Panc1 (cell line): ENCODE results near the gene SLC12A7. TPM values are rescaled to one million over a fixed set of nuclear protein-coding genes. Genes with fewer than 3 reads are reported as not detected.

Experiments
- ATAC-seq: fragments of 200-7000 bp; cut with Tn5 transposase; 2 replicates; pipeline ENCODE4 v1.9.1; 2020; ENCODE audit warnings: mild to moderate bottlenecking, moderate library complexity
- BruUV-seq: library from RNA; stranded (reverse); fragments of 400-500 nt; replicated peaks from 2 replicates; lab custom pipeline; 2021; lab: Mats Ljungman, UMichigan
- CTCF ChIA-PET: fragments of 300-600 bp; sonication (Branson Sonifier 250); formaldehyde crosslinking; loops from one replicate; lab custom pipeline; 2022; ENCODE audit warnings: antibody characterized with exemption; lab: Charles Lee
- POLR2A ChIA-PET: fragments of 300-600 bp; sonication (Branson Sonifier 250); formaldehyde crosslinking; loops from one replicate; lab custom pipeline; 2022; ENCODE audit warnings: antibody characterized with exemption; lab: Charles Lee
- DNase-seq: peaks from one replicate; pipeline ENCODE4 v3.0.0-alpha.2; 2010; ENCODE audit warnings: low read depth, low spot score
- H3K27ac ChIP-seq: 2 replicates; pipeline ENCODE4 v1.5.1; 2011; ENCODE audit warnings: mild to moderate bottlenecking, low read length, inconsistent platforms
- H3K27me3 ChIP-seq: fragments of 200-500 bp; sonication (Bioruptor generic); 2 replicates; pipeline ENCODE4 v1.6.0; 2014; ENCODE audit warnings: low read length, inconsistent platforms; ENCODE audit not compliant: control insufficient read depth, insufficient read depth
- H3K36me3 ChIP-seq: fragments of 200-500 bp; sonication (Bioruptor generic); 2 replicates; pipeline ENCODE4 v1.5.1; 2014; ENCODE audit warnings: inconsistent platforms, mild to moderate bottlenecking, low read length, moderate library complexity; ENCODE audit not compliant: control insufficient read depth, insufficient read depth
- H3K4me1 ChIP-seq: 2 replicates; pipeline ENCODE4 v1.5.1; 2011; ENCODE audit warnings: inconsistent platforms, mild to moderate bottlenecking, low read length, moderate library complexity; ENCODE audit not compliant: control insufficient read depth, insufficient read depth
- H3K4me3 ChIP-seq, 2 experiments: 2 replicates each; pipeline ENCODE4 v1.5.1; 2011 to 2012; ENCODE audit warnings: low read depth in 2 of 2, low read length in 2 of 2, mild to moderate bottlenecking in 2 of 2, inconsistent platforms in 1 of 2, moderate library complexity in 1 of 2
- H3K9me3 ChIP-seq: fragments of 200-500 bp; sonication (Bioruptor generic); 2 replicates; pipeline ENCODE4 v1.5.1; 2014; ENCODE audit warnings: low read depth, mild to moderate bottlenecking, inconsistent platforms, low read length, moderate library complexity; ENCODE audit not compliant: control insufficient read depth, insufficient read depth
- CTCF ChIP-seq: fragments of 450-650 bp; IDR thresholded peaks from 2 replicates; pipeline ENCODE4 v1.5.1; 2017; ENCODE audit warnings: mild to moderate bottlenecking
- POLR2AphosphoS5 ChIP-seq: IDR thresholded peaks from 2 replicates; pipeline ENCODE4 v1.6.1; 2012; ENCODE audit warnings: mild to moderate bottlenecking, low read depth, low read length, moderate library complexity
- REST ChIP-seq, 2 experiments: IDR thresholded peaks; 2 replicates each; pipeline ENCODE4 v1.6.1; 2011 to 2012; ENCODE audit warnings: low read depth in 2 of 2, control low read depth in 1 of 2, low read length in 1 of 2, mild to moderate bottlenecking in 1 of 2, moderate library complexity in 1 of 2; ENCODE audit not compliant: insufficient read depth in 1 of 2
- SIN3A ChIP-seq: IDR thresholded peaks from 2 replicates; pipeline ENCODE4 v1.6.1; 2012; ENCODE audit warnings: low read depth, mild to moderate bottlenecking, low read length, moderate library complexity, borderline replicate concordance; ENCODE audit not compliant: insufficient read depth
- TCF7L2 ChIP-seq: IDR thresholded peaks from 2 replicates; pipeline ENCODE4 v1.6.1; 2011; ENCODE audit warnings: mild to moderate bottlenecking, low read depth, low read length, inconsistent platforms
- in situ Hi-C: cut with HindIII; loops from 2 replicates; pipeline ENCODE4 v1.10.0; 2016; ENCODE audit warnings: low sequenced_read_pairs, low pct_unique_long_range_greater_than_20kb
- intact Hi-C: fragments of 100-400 bp; cut with micrococcal nuclease; formaldehyde crosslinking; loops from one replicate; pipeline ENCODE4 v1.10.0; 2022; ENCODE audit not compliant: unreplicated experiment
- total RNA-seq: library from RNA; stranded (reverse); gene quantifications from one replicate; pipeline ENCODE4 v1.2.1, GENCODE V29; 2021; ENCODE audit not compliant: unreplicated experiment

SLC12A7 gene
- total RNA-seq, 1 experiment from 2014 or later: 297 TPM

GRCh38 chr5:1088031-1088430 lies 23.8 kb downstream of the SLC12A7 start:
- TF ChIP-seq REST (IDR thresholded peaks at IDR 0.05; ENCODE audit: insufficient read depth in 1 of 2, low read depth in 2 of 2, low read length in 1 of 2): no peak
- TF ChIP-seq POLR2AphosphoS5: no peak
- no peak for TF ChIP-seq CTCF
- no peak for TF ChIP-seq SIN3A
- no peak for TF ChIP-seq TCF7L2
- peaks cover 42% of the 10 kb centered on the region for H3K4me1 ChIP-seq
- no TSS peak for BruUV-seq
- ChIA-PET CTCF (no interaction called here), POLR2A (no interaction called here)
- H3K36me3 ChIP-seq: peaks cover 19% of the 10 kb centered on the region
- intact Hi-C loops (no loop called here), in situ Hi-C loops (no loop called here)
- no peak for DNase-seq
- H3K27ac ChIP-seq: no peak overlapping the region; the same call in 1 of the 2 replicates
- no peak for ATAC-seq
- H3K27me3 ChIP-seq: no peaks in the 10 kb centered on the region
- H3K4me3 ChIP-seq: no peak overlapping the region
- H3K9me3 ChIP-seq: no peaks in the 10 kb centered on the region

GRCh38 chr5:1087428-1087827 lies 24.4 kb downstream of the SLC12A7 start:
- Histone ChIP-seq H3K27ac (no peak overlapping the region; the same call in 1 of the 2 replicates), H3K4me3 (no peak overlapping the region), H3K9me3 (no peaks in the 10 kb centered on the region), H3K4me1 (peaks cover 36% of the 10 kb centered on the region), H3K27me3 (no peaks in the 10 kb centered on the region), H3K36me3 (peaks cover 14% of the 10 kb centered on the region)
- ChIA-PET POLR2A (no interaction called here), CTCF (no interaction called here)
- ATAC-seq: no peak
- intact Hi-C loops (no loop called here), in situ Hi-C loops (no loop called here)
- DNase-seq: no peak
- TF ChIP-seq CTCF (no peak), POLR2AphosphoS5 (no peak), REST (IDR thresholded peaks at IDR 0.05; ENCODE audit: insufficient read depth in 1 of 2, low read depth in 2 of 2, low read length in 1 of 2) (no peak), TCF7L2 (no peak), SIN3A (no peak)
- BruUV-seq: no TSS peak
